HG02623 (cell line): Measurements from ENCODE around the gene PKD1L1.

Source experiments
- ATAC-seq: cut with Tn5 transposase; IDR thresholded peaks from one replicate; pipeline ENCODE4 v1.9.1; 2021; ENCODE audit warnings: moderate library complexity; ENCODE audit not compliant: unreplicated experiment

The PKD1L1 gene

GRCh38 chr7:47906883-47907282 lies 41.4 kb downstream of the PKD1L1 start:
- ATAC-seq: no peak

- ATAC-seq: no peak
Measured at GRCh38 chr7:47905076-47905920, 43.0 kb downstream of the PKD1L1 start.

DNA sequence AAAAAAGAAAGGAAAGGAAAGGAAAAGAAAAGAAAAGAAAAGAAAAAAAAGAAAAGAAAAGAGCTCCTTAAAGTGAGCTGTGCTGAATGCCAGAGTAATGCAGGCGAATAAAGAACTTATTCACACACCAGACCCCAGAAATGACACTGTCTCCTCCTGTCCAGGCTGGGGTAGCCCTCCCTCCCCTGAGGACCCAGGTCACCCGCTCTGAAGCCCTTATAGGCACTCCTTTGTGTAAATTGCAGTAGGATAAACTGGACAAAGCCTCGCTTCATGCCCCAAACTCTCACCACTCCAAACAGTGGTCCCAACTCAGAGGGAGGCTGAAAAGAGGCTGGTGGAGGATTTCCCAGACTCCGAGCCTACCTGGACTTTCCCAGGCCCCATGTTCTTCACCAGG lies 46.3 kb downstream of the PKD1L1 start:
- ATAC-seq: no peak

- no peak for ATAC-seq
Measured at GRCh38 chr7:47901542-47901941, 46.7 kb downstream of the PKD1L1 start.

GRCh38 chr7:47897831-47898230 lies 50.4 kb downstream of the PKD1L1 start:
- ATAC-seq: no peak

DNA sequence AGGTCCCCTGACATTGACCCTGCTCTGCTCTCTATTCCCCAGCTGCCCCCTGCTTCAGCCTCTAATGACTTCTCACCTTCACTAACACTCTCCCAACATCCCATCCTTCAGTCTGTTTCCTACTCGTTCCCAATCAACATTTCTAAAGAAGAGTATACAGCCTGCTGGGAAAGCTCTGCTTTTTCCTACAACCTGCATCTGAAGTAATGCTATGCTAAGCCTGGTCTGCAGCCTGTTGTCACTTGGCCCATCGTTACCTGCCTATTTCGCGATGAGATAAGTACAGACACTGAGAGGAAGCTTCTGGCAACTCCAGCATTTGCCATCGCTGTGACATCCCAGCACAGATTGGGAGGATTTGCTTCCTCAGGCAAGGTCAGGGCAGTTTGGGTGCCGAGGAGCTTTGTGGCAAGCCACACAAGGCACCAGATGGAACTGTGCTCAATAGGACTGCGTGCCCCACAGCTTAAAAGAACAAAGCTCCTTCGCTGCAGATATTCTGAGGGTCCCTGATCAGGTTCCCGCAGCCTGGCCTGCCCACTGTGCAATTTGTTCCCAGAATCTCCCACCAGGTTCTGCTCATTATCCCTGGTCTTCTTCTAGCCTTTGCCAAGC lies 51.4 kb downstream of the PKD1L1 start:
- ATAC-seq: no peak

DNA sequence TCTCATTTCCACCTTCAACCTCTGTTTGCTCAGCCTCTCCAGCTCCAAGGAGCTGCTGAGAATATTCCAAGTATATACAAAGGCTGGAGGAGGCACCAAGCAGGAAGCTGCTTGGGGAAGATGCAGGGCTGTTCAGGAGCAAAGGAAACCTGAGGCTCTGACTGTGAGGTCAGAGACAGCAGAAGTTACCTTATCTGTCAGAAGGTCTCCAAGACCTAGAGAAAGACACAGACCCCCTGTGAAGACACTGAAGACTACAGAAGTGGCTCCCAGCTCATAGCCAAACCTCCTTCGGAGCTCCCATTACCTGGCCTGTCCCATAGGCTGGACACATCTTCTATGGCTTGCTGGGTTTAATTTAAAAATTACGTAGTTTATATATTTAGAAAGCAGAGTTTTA lies 53.2 kb downstream of the PKD1L1 start:
- ATAC-seq: no peak

GRCh38 chr7:47893721-47894365 lies 54.4 kb downstream of the PKD1L1 start:
- no peak for ATAC-seq

DNA sequence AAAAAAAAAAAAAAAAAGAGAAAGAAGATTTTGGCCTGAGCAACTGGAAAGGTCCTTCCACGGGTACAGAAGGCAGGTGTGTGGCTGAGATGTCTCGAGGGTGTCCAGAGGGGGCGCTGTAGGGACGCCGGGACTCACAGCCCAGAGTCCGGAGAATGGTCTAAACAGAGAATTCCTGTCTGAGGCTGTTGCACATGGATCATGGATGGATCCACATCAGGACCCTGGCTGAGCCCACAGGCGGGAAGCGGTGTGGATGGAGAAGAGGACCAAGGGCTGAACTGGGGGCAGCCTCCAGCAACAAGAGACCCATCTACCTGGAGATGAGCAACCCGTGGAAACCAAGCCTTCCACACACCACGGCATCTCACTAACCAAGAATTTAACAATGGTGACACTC lies 55.0 kb downstream of the PKD1L1 start:
- no peak for ATAC-seq

- no peak for ATAC-seq
Measured at GRCh38 chr7:47890606-47891005, 57.7 kb downstream of the PKD1L1 start.

GRCh38 chr7:47890125-47890524 lies 58.1 kb downstream of the PKD1L1 start:
- no peak for ATAC-seq

- ATAC-seq: no peak
Measured at GRCh38 chr7:47889723-47890122, 58.5 kb downstream of the PKD1L1 start.

DNA sequence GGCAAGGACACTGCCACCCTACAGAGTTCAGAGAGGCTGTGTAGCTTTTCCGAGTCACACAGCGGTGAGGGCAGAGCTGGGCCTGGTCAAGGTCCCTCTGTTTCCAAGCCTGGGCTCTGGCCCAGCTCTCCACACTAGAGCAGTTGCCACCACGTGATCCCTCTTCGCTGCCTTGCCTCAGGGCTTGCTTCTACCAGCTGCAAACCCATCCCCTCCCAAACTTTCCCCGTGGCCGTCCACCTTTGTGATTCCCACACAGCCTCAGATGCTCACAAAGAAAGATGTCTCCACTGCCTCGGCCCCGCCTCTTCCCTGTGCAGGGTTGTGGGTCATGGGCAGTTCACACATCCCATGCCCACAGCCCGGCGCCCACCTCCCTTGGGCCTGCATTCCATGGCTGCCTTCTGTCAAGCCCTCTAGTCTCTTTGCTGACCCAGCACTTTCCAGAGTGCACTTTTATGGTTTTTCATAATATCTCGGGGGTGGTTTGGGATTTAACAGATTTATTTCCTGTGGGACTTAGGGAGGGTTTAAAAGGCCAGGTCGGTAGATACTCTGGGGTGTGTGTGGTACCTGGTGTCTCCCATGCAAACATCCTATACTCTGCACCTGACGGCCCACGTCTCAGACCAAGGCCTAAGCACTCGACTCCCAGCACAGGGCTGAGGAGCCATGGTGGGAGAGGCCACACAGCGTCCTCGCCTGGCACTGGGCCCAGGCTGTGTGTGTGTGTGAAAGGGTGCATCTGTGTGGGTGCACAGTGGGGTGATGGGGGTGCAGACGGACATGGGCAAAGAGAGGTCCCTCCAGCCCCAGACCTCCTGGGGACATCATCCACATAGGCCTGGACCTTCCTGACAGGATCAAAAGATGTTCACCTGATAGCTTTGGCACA lies 59.6 kb downstream of the PKD1L1 start:
- no peak for ATAC-seq

GRCh38 chr7:47887016-47887640 lies 61.1 kb downstream of the PKD1L1 start:
- no peak for ATAC-seq

GRCh38 chr7:47885987-47886811 lies 62.1 kb downstream of the PKD1L1 start:
- ATAC-seq: no peak

DNA sequence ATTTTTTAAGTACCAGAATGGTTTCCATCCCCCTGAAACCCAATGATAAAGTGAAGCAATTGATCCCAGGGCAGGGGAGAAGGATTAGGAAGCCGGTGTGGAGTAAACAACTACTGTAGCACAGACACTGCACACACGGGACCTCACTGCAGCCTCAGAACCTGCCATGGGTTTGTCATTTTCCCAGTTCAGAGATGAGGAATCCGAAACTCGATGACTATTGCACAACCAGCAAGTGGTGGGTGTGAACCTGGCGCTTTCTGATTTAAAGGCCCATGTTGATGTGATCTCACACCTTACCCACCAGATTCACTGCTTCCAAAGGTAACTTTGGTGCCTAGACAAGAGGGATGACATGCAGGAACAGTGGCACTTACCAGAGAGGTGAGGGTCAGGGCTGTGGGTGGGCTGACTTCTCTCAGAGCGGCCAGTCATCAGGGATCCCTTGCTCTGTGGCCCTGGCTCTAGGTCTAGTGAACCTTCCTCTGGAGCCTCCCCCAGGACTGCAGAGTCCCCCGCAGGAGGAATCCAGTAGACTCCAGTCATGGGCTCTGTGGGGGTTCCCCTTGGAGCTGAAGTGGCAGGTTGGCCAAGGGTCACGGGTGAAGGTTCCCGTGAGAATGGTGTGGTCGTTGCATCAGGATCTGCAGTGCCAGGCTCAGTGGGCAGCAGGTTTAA lies 62.8 kb downstream of the PKD1L1 start:
- no peak for ATAC-seq

DNA sequence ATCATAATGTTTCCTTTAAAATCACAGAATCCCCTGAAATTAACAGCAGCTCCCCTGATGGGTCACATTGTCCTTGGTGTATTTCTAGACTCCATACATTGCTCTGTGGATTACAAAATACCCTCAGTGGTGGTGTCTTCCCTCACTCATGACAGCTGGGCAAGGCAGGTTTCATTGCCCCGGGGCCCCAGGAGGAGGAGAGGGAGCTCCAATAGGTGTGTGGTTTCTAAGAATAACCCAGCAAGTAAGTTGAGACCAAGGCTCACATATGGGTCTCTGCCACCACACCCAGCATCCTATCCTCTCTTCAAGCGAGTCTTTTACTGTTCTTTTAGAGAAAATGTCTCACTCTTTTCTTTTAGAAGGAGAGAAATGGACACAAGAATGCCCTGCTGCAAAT lies 63.6 kb downstream of the PKD1L1 start:
- no peak for ATAC-seq

DNA sequence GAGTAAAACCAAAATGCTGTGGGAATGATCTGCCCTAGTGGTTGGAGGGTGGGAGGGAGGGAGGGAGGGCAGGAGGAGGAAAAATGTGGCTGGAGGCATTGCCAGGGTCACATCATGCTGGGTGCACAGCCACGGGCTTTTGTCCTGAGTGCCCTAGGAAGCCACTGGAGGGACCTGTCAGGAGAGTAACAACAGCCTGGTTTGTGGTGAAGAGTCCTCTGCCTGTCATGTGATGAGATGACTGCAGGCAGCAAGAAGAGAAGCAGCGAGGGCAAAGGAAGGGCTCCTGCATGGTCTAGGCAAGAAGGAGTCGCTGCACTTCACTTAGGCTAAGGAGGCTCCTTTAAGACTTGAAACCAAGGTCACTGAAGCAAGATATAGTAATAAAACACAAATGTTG lies 65.6 kb downstream of the PKD1L1 start:
- no peak for ATAC-seq

DNA sequence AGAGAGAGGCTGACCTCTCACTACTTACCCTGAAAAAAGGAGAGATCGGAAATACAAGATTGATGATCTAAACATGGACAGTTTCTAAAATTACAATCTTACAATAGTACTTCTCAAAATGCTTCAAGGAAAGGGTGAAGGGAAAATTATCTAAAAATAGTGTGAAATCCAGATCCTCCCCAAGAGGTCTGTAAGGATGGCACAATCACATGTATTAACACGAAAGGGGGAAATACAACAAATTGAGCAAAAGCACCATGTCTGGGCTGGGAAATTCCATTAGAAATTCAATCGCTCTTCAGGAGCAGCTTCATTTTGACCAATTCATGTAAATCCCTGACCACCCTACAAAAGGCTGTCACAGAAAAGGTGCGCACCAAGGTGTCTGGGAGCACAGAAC lies 67.0 kb downstream of the PKD1L1 start:
- no peak for ATAC-seq
